Activated naive CD8-positive, alpha-beta T cell treated with anti-CD3 and anti-CD28 coated beads for 36 hours (primary cell): Measurements from ENCODE around the gene EEFSEC. TPM values are rescaled to one million over a fixed set of nuclear protein-coding genes. Genes with fewer than 3 reads are reported as not detected.

ENCODE experiments used
- DNase-seq: peaks from one replicate; pipeline ENCODE4 v3.0.0; 2021
- H3K27ac Mint-ChIP-seq: one replicate; pipeline ENCODE4 v1.8.0; 2022; ENCODE audit warnings: mild to moderate bottlenecking, moderate library complexity, mixed read lengths
- H3K27me3 Mint-ChIP-seq: one replicate; pipeline ENCODE4 v1.8.0; 2022; ENCODE audit warnings: mild to moderate bottlenecking, mixed read lengths
- H3K36me3 Mint-ChIP-seq: one replicate; pipeline ENCODE4 v1.8.0; 2021; ENCODE audit warnings: mild to moderate bottlenecking, mixed read lengths
- H3K4me1 Mint-ChIP-seq: one replicate; pipeline ENCODE4 v1.8.0; 2021; ENCODE audit warnings: mixed read lengths
- H3K4me3 Mint-ChIP-seq: one replicate; pipeline ENCODE4 v1.8.0; 2022; ENCODE audit warnings: mild to moderate bottlenecking, moderate library complexity, mixed read lengths
- H3K9me3 Mint-ChIP-seq: one replicate; pipeline ENCODE4 v1.8.0; 2022; ENCODE audit warnings: mixed read lengths
- total RNA-seq, 2 experiments: library from RNA; stranded (reverse); gene quantifications; one replicate each; pipeline ENCODE4 v1.2.3, GENCODE V29; 2021

The EEFSEC gene
- total RNA-seq, 2 experiments from 2014 or later, result 22.4 to 23.9 TPM

- Mint-ChIP-seq H3K36me3 (peaks cover 13% of the 10 kb centered on the region), H3K9me3 (no peaks in the 10 kb centered on the region), H3K27me3 (no peaks in the 10 kb centered on the region), H3K27ac (peak overlapping the region; percentile 34), H3K4me1 (peaks cover 37% of the 10 kb centered on the region), H3K4me3 (no peak overlapping the region)
- no peak for DNase-seq
Measured at GRCh38 chr3:128318275-128318941, 165.1 kb downstream of the EEFSEC start.

GRCh38 chr3:128319107-128319506 lies 165.8 kb downstream of the EEFSEC start:
- peaks cover 33% of the 10 kb centered on the region for H3K4me1 Mint-ChIP-seq

GRCh38 chr3:128319741-128320141 lies 166.5 kb downstream of the EEFSEC start:
- Mint-ChIP-seq H3K27me3 (no peaks in the 10 kb centered on the region), H3K36me3 (peaks cover 13% of the 10 kb centered on the region), H3K9me3 (no peaks in the 10 kb centered on the region), H3K4me3 (no peak overlapping the region), H3K27ac (no peak overlapping the region), H3K4me1 (peaks cover 33% of the 10 kb centered on the region)
- DNase-seq, result no peak

More at GRCh38 chr3:128319107-128319506, 165.8 kb downstream of the EEFSEC start:
- no peak for DNase-seq
- H3K4me3 Mint-ChIP-seq, result no peak overlapping the region
- H3K27ac Mint-ChIP-seq, result peak overlapping the region; percentile 47
- peaks cover 13% of the 10 kb centered on the region for H3K36me3 Mint-ChIP-seq
- no peaks in the 10 kb centered on the region for H3K9me3 Mint-ChIP-seq
- no peaks in the 10 kb centered on the region for H3K27me3 Mint-ChIP-seq

- Mint-ChIP-seq H3K36me3 (peaks cover 13% of the 10 kb centered on the region), H3K9me3 (no peaks in the 10 kb centered on the region), H3K27me3 (no peaks in the 10 kb centered on the region), H3K4me3 (no peak overlapping the region), H3K27ac (no peak overlapping the region), H3K4me1 (peaks cover 35% of the 10 kb centered on the region)
- no peak for DNase-seq
Measured at GRCh38 chr3:128320551-128321340, 167.5 kb downstream of the EEFSEC start.

GRCh38 chr3:128321418-128321817 lies 168.1 kb downstream of the EEFSEC start:
- Mint-ChIP-seq H3K4me1 (peaks cover 36% of the 10 kb centered on the region), H3K27ac (no peak overlapping the region), H3K36me3 (peaks cover 9% of the 10 kb centered on the region), H3K27me3 (no peaks in the 10 kb centered on the region), H3K9me3 (no peaks in the 10 kb centered on the region), H3K4me3 (no peak overlapping the region)
- DNase-seq, result no peak

- Mint-ChIP-seq H3K27ac (no peak overlapping the region), H3K36me3 (peaks cover 2% of the 10 kb centered on the region), H3K4me1 (peaks cover 33% of the 10 kb centered on the region), H3K27me3 (no peaks in the 10 kb centered on the region), H3K4me3 (no peak overlapping the region), H3K9me3 (no peaks in the 10 kb centered on the region)
- DNase-seq, result peak; percentile 52
Measured at GRCh38 chr3:128322030-128323022, 169.0 kb downstream of the EEFSEC start.

- no peak overlapping the region for H3K27ac Mint-ChIP-seq
- no peaks in the 10 kb centered on the region for H3K9me3 Mint-ChIP-seq
- no peak for DNase-seq
Measured at GRCh38 chr3:128323206-128324081, 170.2 kb downstream of the EEFSEC start.

GRCh38 chr3:128324911-128325592 lies 171.8 kb downstream of the EEFSEC start:
- Mint-ChIP-seq H3K27me3 (no peaks in the 10 kb centered on the region), H3K36me3 (no peaks in the 10 kb centered on the region), H3K4me3 (no peak overlapping the region), H3K9me3 (no peaks in the 10 kb centered on the region), H3K27ac (no peak overlapping the region), H3K4me1 (peaks cover 25% of the 10 kb centered on the region)
- no peak for DNase-seq

More at GRCh38 chr3:128323206-128324081, 170.2 kb downstream of the EEFSEC start:
- no peaks in the 10 kb centered on the region for H3K27me3 Mint-ChIP-seq
- peaks cover 27% of the 10 kb centered on the region for H3K4me1 Mint-ChIP-seq
- no peak overlapping the region for H3K4me3 Mint-ChIP-seq
- no peaks in the 10 kb centered on the region for H3K36me3 Mint-ChIP-seq

- DNase-seq, result no peak
Measured at GRCh38 chr3:128326051-128326823, 173.0 kb downstream of the EEFSEC start.

GRCh38 chr3:128327606-128328031 lies 174.3 kb downstream of the EEFSEC start:
- peaks cover 21% of the 10 kb centered on the region for H3K4me1 Mint-ChIP-seq
- no peak for DNase-seq
- H3K27ac Mint-ChIP-seq, result no peak overlapping the region
- H3K27me3 Mint-ChIP-seq, result no peaks in the 10 kb centered on the region
- no peaks in the 10 kb centered on the region for H3K36me3 Mint-ChIP-seq
- H3K9me3 Mint-ChIP-seq, result no peaks in the 10 kb centered on the region
- no peak overlapping the region for H3K4me3 Mint-ChIP-seq

More at GRCh38 chr3:128326051-128326823, 173.0 kb downstream of the EEFSEC start:
- Mint-ChIP-seq H3K4me1 (peaks cover 21% of the 10 kb centered on the region), H3K36me3 (no peaks in the 10 kb centered on the region), H3K27me3 (no peaks in the 10 kb centered on the region), H3K27ac (peak overlapping the region; percentile 70), H3K4me3 (no peak overlapping the region), H3K9me3 (no peaks in the 10 kb centered on the region)

GRCh38 chr3:128328546-128329458 lies 175.5 kb downstream of the EEFSEC start:
- Mint-ChIP-seq H3K4me3 (no peak overlapping the region), H3K27ac (no peak overlapping the region), H3K4me1 (peaks cover 19% of the 10 kb centered on the region), H3K27me3 (no peaks in the 10 kb centered on the region), H3K9me3 (no peaks in the 10 kb centered on the region), H3K36me3 (no peaks in the 10 kb centered on the region)
- DNase-seq, result no peak

GRCh38 chr3:128329491-128330213 lies 176.4 kb downstream of the EEFSEC start:
- peaks cover 19% of the 10 kb centered on the region for H3K4me1 Mint-ChIP-seq
- no peaks in the 10 kb centered on the region for H3K27me3 Mint-ChIP-seq
- H3K36me3 Mint-ChIP-seq, result no peaks in the 10 kb centered on the region
- H3K4me3 Mint-ChIP-seq, result no peak overlapping the region
- H3K27ac Mint-ChIP-seq, result no peak overlapping the region
- no peaks in the 10 kb centered on the region for H3K9me3 Mint-ChIP-seq
- DNase-seq, result no peak
